Stimulated activated CD4-positive, alpha-beta T cell treated with anti-CD3 and anti-CD28 coated beads, Interleukin-4, amount 100 ng/mL, for 24 hours (primary cell): ENCODE results near the gene PPM1J.

Experiments
- DNase-seq: peaks from one replicate; pipeline ENCODE4 v3.0.0-alpha.2; 2020

Gene PPM1J

GRCh38 chr1:112687785-112688496 lies 27.2 kb downstream of the PPM1J start:
- DNase-seq = no peak

GRCh38 chr1:112687361-112687760 lies 27.8 kb downstream of the PPM1J start:
- no peak for DNase-seq

- no peak for DNase-seq
These were observed 28.3 kb downstream of the PPM1J start for GRCh38 chr1:112686835-112687234.

- DNase-seq = no peak
These were observed 28.7 kb downstream of the PPM1J start for GRCh38 chr1:112686417-112686816.

GRCh38 chr1:112685913-112686312 lies 29.2 kb downstream of the PPM1J start:
- no peak for DNase-seq

- DNase-seq = no peak
These were observed 36.5 kb downstream of the PPM1J start for GRCh38 chr1:112678605-112679004.

GRCh38 chr1:112677501-112677900 lies 37.6 kb downstream of the PPM1J start:
- DNase-seq = no peak

- DNase-seq = no peak
These were observed 38.6 kb downstream of the PPM1J start for GRCh38 chr1:112676543-112676942.

- no peak for DNase-seq
These were observed 39.3 kb downstream of the PPM1J start for GRCh38 chr1:112675728-112676381.

GRCh38 chr1:112674986-112675727 lies 40.0 kb downstream of the PPM1J start:
- peak; percentile 36 for DNase-seq

- DNase-seq = peak; percentile 54
These were observed 40.6 kb downstream of the PPM1J start, which contains the start of gene MOV10 for GRCh38 chr1:112674440-112674985. Gene MOV10 (plus strand): TSS chr1:112674659. CDS start chr1:112674913, 254 bp downstream.

- no peak for DNase-seq
These were observed 41.3 kb downstream of the PPM1J start for GRCh38 chr1:112673592-112674439.

GRCh38 chr1:112672842-112673241 lies 42.3 kb downstream of the PPM1J start:
- no peak for DNase-seq

- no peak for DNase-seq
These were observed 43.1 kb downstream of the PPM1J start for GRCh38 chr1:112672009-112672408.

- no peak for DNase-seq
These were observed 48.2 kb downstream of the PPM1J start for GRCh38 chr1:112666946-112667345.

- DNase-seq = no peak
These were observed 49.3 kb downstream of the PPM1J start for GRCh38 chr1:112665857-112666256.
